MCF 10A (cell line): ENCODE measurements around the gene UVRAG. TPM values are rescaled to one million over a fixed set of nuclear protein-coding genes. Genes with fewer than 3 reads are reported as not detected.

Source experiments
- BruUV-seq: library from RNA; stranded (reverse); fragments of 400-500 nt; replicated peaks from 2 replicates; lab custom pipeline; 2021; lab: Mats Ljungman, UMichigan
- CTCF ChIA-PET: fragments of 300-600 bp; sonication (Branson Sonifier 250); formaldehyde crosslinking; extraction: SDS; loops from one replicate; lab custom pipeline; 2021; ENCODE audit warnings: antibody characterized with exemption, inconsistent platforms; lab: Yijun Ruan, JAX
- POLR2A ChIA-PET: fragments of 300-600, 350-650 bp; sonication (Branson Sonifier 250); formaldehyde crosslinking; extraction: SDS; loops from one replicate; lab custom pipeline; 2020; ENCODE audit warnings: antibody characterized with exemption, inconsistent platforms; lab: Yijun Ruan, JAX
- DNase-seq: peaks from one replicate; pipeline ENCODE4 v3.0.0-alpha.2; 2018; ENCODE audit not compliant: unreplicated experiment
- H3K27ac Mint-ChIP-seq: one replicate; pipeline ENCODE4 v1.8.0; 2022; ENCODE audit warnings: mild to moderate bottlenecking, low read depth, mixed read lengths; ENCODE audit not compliant: unreplicated experiment
- H3K27me3 Mint-ChIP-seq: one replicate; pipeline ENCODE4 v1.8.0; 2022; ENCODE audit warnings: mixed read lengths; ENCODE audit not compliant: insufficient read depth, unreplicated experiment
- H3K36me3 Mint-ChIP-seq: one replicate; pipeline ENCODE4 v1.8.0; 2022; ENCODE audit warnings: mild to moderate bottlenecking, moderate library complexity, mixed read lengths; ENCODE audit not compliant: insufficient read depth, unreplicated experiment
- H3K4me1 Mint-ChIP-seq: one replicate; pipeline ENCODE4 v1.8.0; 2022; ENCODE audit warnings: mixed read lengths; ENCODE audit not compliant: insufficient read depth, unreplicated experiment
- H3K4me3 Mint-ChIP-seq: one replicate; pipeline ENCODE4 v1.8.0; 2022; ENCODE audit warnings: mild to moderate bottlenecking, moderate library complexity, mixed read lengths; ENCODE audit not compliant: unreplicated experiment
- H3K9me3 Mint-ChIP-seq: one replicate; pipeline ENCODE4 v1.8.0; 2022; ENCODE audit warnings: mixed read lengths; ENCODE audit not compliant: unreplicated experiment
- CTCF ChIP-seq: fragments of 200-600 bp; IDR thresholded peaks from one replicate; pipeline ENCODE4 v1.8.0; 2022; ENCODE audit warnings: antibody characterized with exemption, mild to moderate bottlenecking; ENCODE audit not compliant: unreplicated experiment
- intact Hi-C: fragments of 100-400 bp; cut with micrococcal nuclease; formaldehyde crosslinking; loops from 2 replicates; pipeline ENCODE4 v1.14.1; 2022
- total RNA-seq: library from RNA; stranded (reverse); gene quantifications from 2 replicates; pipeline ENCODE4 v1.2.3, GENCODE V29; 2022

The UVRAG gene
- total RNA-seq, 1 experiment from 2014 or later = 12.4 TPM

- no peak overlapping the region for H3K27ac Mint-ChIP-seq
- CTCF ChIA-PET = no interaction called here
- POLR2A ChIA-PET = no interaction called here
- peaks cover 10% of the 10 kb centered on the region for H3K36me3 Mint-ChIP-seq
- no peak overlapping the region for H3K4me3 Mint-ChIP-seq
- BruUV-seq = no TSS peak
- intact Hi-C loops = no loop called here
- no peak for DNase-seq
- no peaks in the 10 kb centered on the region for H3K27me3 Mint-ChIP-seq
- no peaks in the 10 kb centered on the region for H3K9me3 Mint-ChIP-seq
- H3K4me1 Mint-ChIP-seq = no peaks in the 10 kb centered on the region
- TF ChIP-seq CTCF = no peak
Measured at GRCh38 chr11:76105637-76106036, 290.6 kb downstream of the UVRAG start.

- Mint-ChIP-seq H3K4me3 (no peak overlapping the region), H3K27ac (no peak overlapping the region), H3K27me3 (no peaks in the 10 kb centered on the region), H3K9me3 (no peaks in the 10 kb centered on the region), H3K4me1 (no peaks in the 10 kb centered on the region), H3K36me3 (no peaks in the 10 kb centered on the region)
- CTCF ChIA-PET = interaction anchor here (0.5 to 1.2 kb wide), 3 partner anchors 9 to 221 kb away, joined by 3 to 4 read pairs (median 3); no protein-coding TSS in a partner anchor
- POLR2A ChIA-PET = no interaction called here
- TF ChIP-seq CTCF = no peak
- no TSS peak for BruUV-seq
- no peak for DNase-seq
- intact Hi-C loops = no loop called here
Measured at GRCh38 chr11:76107971-76108370, 293.0 kb downstream of the UVRAG start.

- DNase-seq = no peak
- no peaks in the 10 kb centered on the region for H3K4me1 Mint-ChIP-seq
- intact Hi-C loops = no loop called here
- H3K36me3 Mint-ChIP-seq = peaks cover 7% of the 10 kb centered on the region
- no peaks in the 10 kb centered on the region for H3K27me3 Mint-ChIP-seq
- TF ChIP-seq CTCF = no peak
- ChIA-PET POLR2A (interaction anchor here (1.2 kb wide), 1 partner anchor 8 kb away, joined by 3 read pairs; no protein-coding TSS in a partner anchor), CTCF (interaction anchor here (0.9 kb wide), 1 partner anchor 38 kb away, joined by 4 read pairs; no protein-coding TSS in a partner anchor)
- no peak overlapping the region for H3K4me3 Mint-ChIP-seq
- no peak overlapping the region for H3K27ac Mint-ChIP-seq
- no TSS peak for BruUV-seq
- H3K9me3 Mint-ChIP-seq = no peaks in the 10 kb centered on the region
Measured at GRCh38 chr11:76114238-76114637, 299.2 kb downstream of the UVRAG start.

- no peak for DNase-seq
- no peaks in the 10 kb centered on the region for H3K4me1 Mint-ChIP-seq
- H3K36me3 Mint-ChIP-seq = peaks cover 7% of the 10 kb centered on the region
- intact Hi-C loops = no loop called here
- H3K27me3 Mint-ChIP-seq = no peaks in the 10 kb centered on the region
- BruUV-seq = no TSS peak
- no peak for TF ChIP-seq CTCF
- H3K9me3 Mint-ChIP-seq = no peaks in the 10 kb centered on the region
- POLR2A ChIA-PET = interaction anchor here (0.6 kb wide), 1 partner anchor 245 kb away, joined by 3 read pairs; no protein-coding TSS in a partner anchor
- H3K4me3 Mint-ChIP-seq = no peak overlapping the region
- no peak overlapping the region for H3K27ac Mint-ChIP-seq
- CTCF ChIA-PET = interaction anchor here (0.6 to 1.0 kb wide), 2 partner anchors 21 to 36 kb away, joined by 3 read pairs; no protein-coding TSS in a partner anchor
Measured at GRCh38 chr11:76115555-76115954, 300.5 kb downstream of the UVRAG start.
